A549 (cell line): ENCODE results near the gene PCDH15. TPM values are rescaled to one million over a fixed set of nuclear protein-coding genes. Genes with fewer than 3 reads are reported as not detected.
"Not testable (repeated sequence)": the region's sequence is repeated elsewhere in the genome, so short reads cannot be mapped to it uniquely, and the experiment has no call there.

Source experiments
- ATAC-seq, 2 experiments: fragments of 200-7000 bp in 1 of 2; fragments of >200 bp in 1 of 2; cut with Nextera tagmentation in 1 of 2; cut with Tn5 transposase in 1 of 2; 3 replicates each; pipeline versions ENCODE4 v1.8.0 to v1.9.1; 2018 to 2020; ENCODE audit warnings: mild to moderate bottlenecking in 1 of 2, moderate library complexity in 1 of 2
- CTCF ChIA-PET: fragments of 300-600 bp; sonication (Branson Sonifier 250); formaldehyde crosslinking; extraction: SDS; loops from one replicate; lab custom pipeline; 2021; ENCODE audit warnings: antibody characterized with exemption, inconsistent platforms; lab: Yijun Ruan, JAX
- POLR2A ChIA-PET: fragments of 350-600 bp; formaldehyde crosslinking; extraction: SDS; loops from one replicate; lab custom pipeline; 2021; ENCODE audit warnings: antibody characterized with exemption, inconsistent platforms; lab: Yijun Ruan, JAX
- DNase-seq, 2 experiments: peaks; one replicate each; pipeline versions ENCODE4 v3.0.0 to v3.0.0-alpha.2; 2011 to 2016; ENCODE audit warnings: low read depth in 1 of 2, low spot score in 1 of 2
- FAIRE-seq: peaks from 2 replicates; lab custom pipeline; 2011; peaks lifted over from hg19 to GRCh38; lab: Jason Lieb, UNC
- H3K27ac ChIP-seq, 2 experiments: fragments of >200 bp; sonication (Bioruptor Twin); formaldehyde crosslinking; 3 replicates each; pipeline ENCODE4 v1.5.1; 2016 to 2017
- H3K4me1 ChIP-seq: fragments of >200 bp; sonication (Bioruptor Twin); formaldehyde crosslinking; 3 replicates; pipeline ENCODE4 v1.6.1; 2016
- H3K4me2 ChIP-seq: fragments of >200 bp; sonication (Bioruptor Twin); formaldehyde crosslinking; 3 replicates; pipeline ENCODE4 v1.6.1; 2016
- H3K4me3 ChIP-seq: fragments of >200 bp; sonication (Bioruptor Twin); formaldehyde crosslinking; 3 replicates; pipeline ENCODE4 v1.5.1; 2016
- H3K9me3 ChIP-seq: fragments of >200 bp; sonication (Bioruptor Twin); formaldehyde crosslinking; 3 replicates; pipeline ENCODE4 v1.6.1; 2016
- CBX2 ChIP-seq: fragments of 200-600 bp; sonication (generic); IDR thresholded peaks from 2 replicates; pipeline ENCODE4 v1.6.1; 2016; ENCODE audit warnings: low read depth, mild to moderate bottlenecking, borderline replicate concordance
- CHD2 ChIP-seq: fragments of 150-350 bp; IDR thresholded peaks from 2 replicates; pipeline ENCODE4 v1.6.1; 2014; ENCODE audit warnings: low read length; ENCODE audit not compliant: partially characterized antibody
- CHD4 ChIP-seq: fragments of 200-600 bp; sonication (generic); IDR thresholded peaks from 2 replicates; pipeline ENCODE4 v1.6.1; 2016; ENCODE audit warnings: antibody characterized with exemption, mild to moderate bottlenecking, borderline replicate concordance
- EP300 ChIP-seq, 2 experiments: fragments of >200 bp; sonication (Bioruptor Twin); formaldehyde crosslinking; IDR thresholded peaks; 2 replicates in 1 of 2; 3 replicates in 1 of 2; pipeline ENCODE4 v1.6.1; 2016 to 2017
- FOXS1 ChIP-seq: fragments of 250-450 bp; sonication (Bioruptor Pico); IDR thresholded peaks from 2 replicates; pipeline ENCODE4 v1.5.0; 2020; ENCODE audit warnings: mild to moderate bottlenecking, moderate library complexity
- HOXB5 ChIP-seq: fragments of 250-450 bp; sonication (Bioruptor Pico); IDR thresholded peaks from 2 replicates; pipeline ENCODE4 v1.5.0; 2020; ENCODE audit warnings: mild to moderate bottlenecking, moderate library complexity
- KDM1A ChIP-seq: fragments of 200-600 bp; sonication (generic); IDR thresholded peaks from 2 replicates; pipeline ENCODE4 v1.6.1; 2016; ENCODE audit warnings: low read depth, mild to moderate bottlenecking
- NFE2L2 ChIP-seq: fragments of 150-350 bp; conservative IDR thresholded peaks from 2 replicates; pipeline ENCODE4 v1.6.1; 2014; ENCODE audit warnings: low read length
- PHF8 ChIP-seq: fragments of 200-600 bp; sonication (generic); IDR thresholded peaks from 2 replicates; pipeline ENCODE4 v1.6.1; 2016; ENCODE audit warnings: low read depth, mild to moderate bottlenecking, antibody characterized with exemption, moderate library complexity, borderline replicate concordance
- POLR2AphosphoS2 ChIP-seq: conservative IDR thresholded peaks from 2 replicates; pipeline ENCODE4 v1.6.1; 2012; ENCODE audit warnings: low read length, improper control_type of control experiment, inconsistent platforms
- RAD21 ChIP-seq, 2 experiments: fragments of >200 bp in 1 of 2; sonication (Bioruptor Twin) in 1 of 2; formaldehyde crosslinking in 1 of 2; IDR thresholded peaks in 1 of 2; conservative IDR thresholded peaks in 1 of 2; 2 replicates in 1 of 2; 3 replicates in 1 of 2; pipeline ENCODE4 v1.6.1; 2012 to 2018; ENCODE audit warnings: inconsistent platforms in 1 of 2
- RCOR1 ChIP-seq: fragments of 150-350 bp; IDR thresholded peaks from 2 replicates; pipeline ENCODE4 v1.6.1; 2014; ENCODE audit warnings: antibody characterized with exemption, low read length, low read depth
- SMC3 ChIP-seq: fragments of >200 bp; sonication (Bioruptor Twin); formaldehyde crosslinking; IDR thresholded peaks from 3 replicates; pipeline ENCODE4 v1.6.1; 2018; ENCODE audit warnings: inconsistent platforms
- SREBF2 ChIP-seq: fragments of 450-650 bp; IDR thresholded peaks from 2 replicates; pipeline ENCODE4 v1.6.1; 2014; ENCODE audit warnings: mild to moderate bottlenecking, moderate library complexity
- TP53 ChIP-seq: fragments of 250-450 bp; sonication (Bioruptor Pico); IDR thresholded peaks from 2 replicates; pipeline ENCODE4 v1.5.0; 2021; ENCODE audit warnings: mild to moderate bottlenecking, moderate library complexity
- ZFP36 ChIP-seq: fragments of 450-650 bp; IDR thresholded peaks from 2 replicates; pipeline ENCODE4 v1.6.1; 2014; ENCODE audit warnings: borderline replicate concordance; ENCODE audit not compliant: partially characterized antibody
- ZSCAN20 ChIP-seq: fragments of 250-450 bp; sonication (Bioruptor Pico); IDR thresholded peaks from 2 replicates; pipeline ENCODE4 v1.8.0; 2022; ENCODE audit warnings: mild to moderate bottlenecking, moderate library complexity
- WGBS: methylation state at CpG from one replicate; pipeline ENCODE4 v1.1.6; 2017; ENCODE audit errors: missing lambda C conversion rate; 5-methylcytosine and 5-hydroxymethylcytosine counted together
- polyA plus RNA-seq, 4 experiments: library from polyadenylated mRNA; depleted of rRNA in 3 of 4; stranded (reverse); fragments of >200 nt; fragmentation: RNase III in 1 of 4; extraction: RNeasy Plus Mini Kit Qiagen cat#74134 plus additional on column Dnase treatment in 1 of 4; gene quantifications; 2 replicates in 3 of 4; 3 replicates in 1 of 4; pipeline ENCODE4 v1.2.3, GENCODE V29; 2011 to 2017
- TF ChIP-seq, protein P1 (sequence below): fragments of >200 bp; sonication (Bioruptor Twin); formaldehyde crosslinking; IDR thresholded peaks from 3 replicates; pipeline ENCODE4 v1.5.1; 2016
- TF ChIP-seq, protein P2 (sequence below): fragments of 250-450 bp; sonication (Bioruptor Pico); IDR thresholded peaks from 2 replicates; pipeline ENCODE4 v1.5.0; 2020; ENCODE audit warnings: low read depth, mild to moderate bottlenecking, moderate library complexity
- TF ChIP-seq, protein P3 (sequence below): IDR thresholded peaks from 2 replicates; pipeline ENCODE4 v1.6.1; 2012

Gene PCDH15
- polyA plus RNA-seq, 2 of the 4 experiments (the other 2 are of a cell fraction), result 0.03 TPM; not detected in 1

DNA sequence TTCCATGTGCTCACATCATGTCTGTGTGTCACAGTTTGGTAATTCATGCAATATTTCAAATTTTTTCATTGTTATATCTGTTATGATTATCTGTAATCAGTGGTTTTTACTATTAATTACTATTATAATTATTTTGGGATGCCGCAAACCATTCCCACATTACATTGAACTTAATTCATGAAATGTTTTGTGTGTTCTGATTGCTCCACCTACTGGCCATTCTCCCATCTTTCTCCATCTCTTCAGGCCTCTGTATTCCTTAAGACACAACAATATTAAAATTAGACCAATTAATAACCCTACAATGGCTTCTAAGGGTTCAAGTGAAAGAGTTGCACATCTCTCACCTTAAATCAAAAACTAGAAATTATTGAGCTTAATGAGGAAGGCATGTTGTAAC is 398.5 kb downstream of the PCDH15 start:
- ChIA-PET CTCF (interaction anchor here (0.6 kb wide), 1 partner anchor 11 kb away, joined by 3 read pairs; no protein-coding TSS in a partner anchor), POLR2A (no interaction called here)
- Histone ChIP-seq H3K4me1 (no peaks in the 10 kb centered on the region), H3K27ac (no peak overlapping the region), H3K9me3 (no peaks in the 10 kb centered on the region), H3K4me3 (no peak overlapping the region), H3K4me2 (no peak overlapping the region)
- ATAC-seq (no peak), FAIRE-seq (no peak), DNase-seq (peak in 1 of 2 experiments; percentile 19)
- 22% methylated on average over 1 of the region's 1 CpG for WGBS
- TF ChIP-seq SREBF2 (no peak), NFE2L2 (no peak), KDM1A (no peak), SMC3 (no peak), RAD21 (conservative IDR thresholded peaks at IDR 0.05 in 1 of 2, IDR thresholded peaks at IDR 0.05 in 1 of 2) (peak; percentile 26 to 40; a peak in 4 of 5 replicates), PHF8 (no peak), ZFP36 (no peak), CBX2 (no peak), CHD4 (no peak), EP300 (IDR thresholded peaks at IDR 0.05) (no peak), ZSCAN20 (no peak)
- TF ChIP-seq, protein P1, sequence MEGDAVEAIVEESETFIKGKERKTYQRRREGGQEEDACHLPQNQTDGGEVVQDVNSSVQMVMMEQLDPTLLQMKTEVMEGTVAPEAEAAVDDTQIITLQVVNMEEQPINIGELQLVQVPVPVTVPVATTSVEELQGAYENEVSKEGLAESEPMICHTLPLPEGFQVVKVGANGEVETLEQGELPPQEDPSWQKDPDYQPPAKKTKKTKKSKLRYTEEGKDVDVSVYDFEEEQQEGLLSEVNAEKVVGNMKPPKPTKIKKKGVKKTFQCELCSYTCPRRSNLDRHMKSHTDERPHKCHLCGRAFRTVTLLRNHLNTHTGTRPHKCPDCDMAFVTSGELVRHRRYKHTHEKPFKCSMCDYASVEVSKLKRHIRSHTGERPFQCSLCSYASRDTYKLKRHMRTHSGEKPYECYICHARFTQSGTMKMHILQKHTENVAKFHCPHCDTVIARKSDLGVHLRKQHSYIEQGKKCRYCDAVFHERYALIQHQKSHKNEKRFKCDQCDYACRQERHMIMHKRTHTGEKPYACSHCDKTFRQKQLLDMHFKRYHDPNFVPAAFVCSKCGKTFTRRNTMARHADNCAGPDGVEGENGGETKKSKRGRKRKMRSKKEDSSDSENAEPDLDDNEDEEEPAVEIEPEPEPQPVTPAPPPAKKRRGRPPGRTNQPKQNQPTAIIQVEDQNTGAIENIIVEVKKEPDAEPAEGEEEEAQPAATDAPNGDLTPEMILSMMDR, result peak; percentile 26
- TF ChIP-seq, all 56 proteins: peak for 2

DNA sequence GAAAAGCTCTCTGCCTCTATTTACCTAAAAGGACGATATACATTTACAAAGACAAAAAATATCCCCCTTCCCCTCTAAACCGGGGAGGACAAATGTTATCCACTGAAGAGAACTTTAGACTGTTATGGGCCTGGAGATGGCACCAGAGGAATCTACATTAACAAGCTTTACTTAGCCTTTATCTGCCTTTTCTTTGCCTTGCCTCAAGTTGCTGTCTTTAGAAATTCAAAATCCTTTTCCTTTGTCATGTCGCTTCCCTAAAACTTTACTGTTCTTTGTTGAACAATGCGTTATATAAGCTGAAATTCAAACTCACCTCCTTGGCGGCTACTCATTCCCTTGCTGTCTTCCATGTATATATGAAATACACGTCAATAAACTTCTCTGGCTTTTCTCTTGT is 405.0 kb downstream of the PCDH15 start:
- TF ChIP-seq TP53 (CRISPR knock-in tag), result no peak
- no peak for TF ChIP-seq CBX2
- no peak for FAIRE-seq
- Histone ChIP-seq H3K4me2 (no peak overlapping the region), H3K4me1 (no peaks in the 10 kb centered on the region), H3K9me3 (no peaks in the 10 kb centered on the region), H3K4me3 (no peak overlapping the region), H3K27ac (no peak overlapping the region)
- 19% methylated on average over 6 of the region's 6 CpGs for WGBS
- CTCF ChIA-PET, result no interaction called here
- POLR2A ChIA-PET, result no interaction called here
- ATAC-seq, result no peak
- no peak for DNase-seq

DNA sequence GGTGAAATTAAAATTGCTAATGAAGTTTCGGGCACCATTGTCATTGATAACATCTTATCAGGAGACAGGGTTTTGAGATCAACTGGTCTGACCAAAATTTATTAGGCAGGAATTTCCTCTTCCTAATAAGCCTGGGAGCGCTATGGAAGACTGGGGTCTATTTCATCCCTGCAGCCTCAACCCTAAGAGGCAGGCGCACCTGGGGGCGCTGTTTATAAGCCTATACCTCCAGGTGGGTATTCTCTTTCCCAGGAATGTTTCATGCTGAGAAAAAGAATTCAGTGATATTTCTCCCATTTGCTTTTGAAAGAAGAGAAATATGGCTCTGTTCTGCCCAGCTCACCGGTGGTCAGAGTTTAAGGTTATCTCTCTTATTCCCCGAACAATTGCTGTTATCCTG is 406.4 kb downstream of the PCDH15 start:
- FAIRE-seq, CTCF ChIA-PET, H3K4me3 ChIP-seq, ATAC-seq, H3K4me2 ChIP-seq, POLR2A ChIA-PET, H3K4me1 ChIP-seq, DNase-seq, H3K9me3 ChIP-seq, H3K27ac ChIP-seq: not testable (repeated sequence)
- WGBS, result 41% methylated on average over 6 of the region's 6 CpGs

DNA sequence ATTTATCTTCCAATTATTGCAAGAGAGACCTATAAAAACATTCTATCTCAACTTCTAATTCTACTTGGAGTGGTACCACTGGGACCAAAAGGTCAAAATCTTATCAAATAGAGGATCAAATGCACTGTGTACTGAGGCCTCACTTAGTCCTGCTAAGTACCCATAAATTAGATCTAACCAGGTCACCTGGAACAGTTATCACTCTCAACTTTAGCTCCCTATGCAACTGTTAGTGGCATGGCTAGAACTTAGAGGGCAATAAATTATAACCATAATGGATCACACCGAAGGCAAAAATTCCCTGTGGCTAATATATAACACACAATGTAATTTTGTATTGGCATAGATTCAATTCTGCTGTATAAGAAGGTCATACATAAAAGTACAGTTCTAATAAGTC is 428.9 kb downstream of the PCDH15 start:
- DNase-seq (no peak), FAIRE-seq (no peak), ATAC-seq (no peak)
- WGBS, result 0% methylated on average over 1 of the region's 1 CpG
- Histone ChIP-seq H3K4me3 (no peak overlapping the region), H3K27ac (no peak overlapping the region), H3K9me3 (no peaks in the 10 kb centered on the region), H3K4me1 (no peaks in the 10 kb centered on the region), H3K4me2 (no peak overlapping the region)
- TF ChIP-seq, protein P2, sequence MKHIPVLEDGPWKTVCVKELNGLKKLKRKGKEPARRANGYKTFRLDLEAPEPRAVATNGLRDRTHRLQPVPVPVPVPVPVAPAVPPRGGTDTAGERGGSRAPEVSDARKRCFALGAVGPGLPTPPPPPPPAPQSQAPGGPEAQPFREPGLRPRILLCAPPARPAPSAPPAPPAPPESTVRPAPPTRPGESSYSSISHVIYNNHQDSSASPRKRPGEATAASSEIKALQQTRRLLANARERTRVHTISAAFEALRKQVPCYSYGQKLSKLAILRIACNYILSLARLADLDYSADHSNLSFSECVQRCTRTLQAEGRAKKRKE (CRISPR knock-in tag), result no peak
- TF ChIP-seq FOXS1 (CRISPR knock-in tag), result no peak
- POLR2A ChIA-PET, result no interaction called here
- CTCF ChIA-PET, result no interaction called here

DNA sequence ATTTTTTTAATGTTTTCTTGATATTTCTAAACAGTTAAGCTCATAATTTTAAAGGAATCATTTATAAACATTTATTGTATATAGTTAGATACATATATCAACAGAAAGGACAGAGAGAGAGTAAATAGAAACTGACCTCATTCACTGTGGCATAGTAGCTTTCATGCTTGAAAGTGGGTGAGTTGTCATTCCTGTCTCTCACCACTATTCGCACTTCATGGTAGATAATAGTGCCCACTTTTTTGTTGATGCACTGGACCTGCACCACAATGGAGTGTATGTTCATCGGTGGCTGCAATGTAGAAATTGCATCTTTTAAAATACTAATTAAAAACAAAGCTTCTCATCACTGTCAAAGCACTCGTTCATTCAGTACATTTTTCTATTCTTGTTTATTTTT is 432.0 kb downstream of the PCDH15 start:
- H3K4me2 ChIP-seq, result no peak overlapping the region
- H3K4me3 ChIP-seq, result no peak overlapping the region
- H3K27ac ChIP-seq, result no peak overlapping the region
- FAIRE-seq, result no peak
- no peak for ATAC-seq
- whole genome bisulfite sequencing, result under 1% methylated on average over 3 of the region's 3 CpGs
- ChIA-PET POLR2A (no interaction called here), CTCF (interaction anchor here (0.6 kb wide), 1 partner anchor 1163 kb away, joined by 3 read pairs; no protein-coding TSS in a partner anchor)
- peak in 1 of 2 experiments; percentile 5 for DNase-seq
- H3K4me1 ChIP-seq, result no peaks in the 10 kb centered on the region
- H3K9me3 ChIP-seq, result no peaks in the 10 kb centered on the region
- TF ChIP-seq CHD2, result no peak
- no peak for TF ChIP-seq HOXB5 (CRISPR knock-in tag)
- TF ChIP-seq, protein P3, sequence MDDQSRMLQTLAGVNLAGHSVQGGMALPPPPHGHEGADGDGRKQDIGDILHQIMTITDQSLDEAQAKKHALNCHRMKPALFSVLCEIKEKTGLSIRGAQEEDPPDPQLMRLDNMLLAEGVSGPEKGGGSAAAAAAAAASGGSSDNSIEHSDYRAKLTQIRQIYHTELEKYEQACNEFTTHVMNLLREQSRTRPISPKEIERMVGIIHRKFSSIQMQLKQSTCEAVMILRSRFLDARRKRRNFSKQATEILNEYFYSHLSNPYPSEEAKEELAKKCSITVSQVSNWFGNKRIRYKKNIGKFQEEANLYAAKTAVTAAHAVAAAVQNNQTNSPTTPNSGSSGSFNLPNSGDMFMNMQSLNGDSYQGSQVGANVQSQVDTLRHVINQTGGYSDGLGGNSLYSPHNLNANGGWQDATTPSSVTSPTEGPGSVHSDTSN, result no peak
- no peak for TF ChIP-seq POLR2AphosphoS2
- TF ChIP-seq, protein P1, result no peak
- no peak for TF ChIP-seq RCOR1
- no peak for TF ChIP-seq ZSCAN20
- TF ChIP-seq SREBF2, result no peak
